ENCODE data around the gene SERPINB2.
"Not testable (repeated sequence)": the region's sequence is repeated elsewhere in the genome, so short reads cannot be mapped to it uniquely, and the experiment has no call there.

The SERPINB2 gene

DNA sequence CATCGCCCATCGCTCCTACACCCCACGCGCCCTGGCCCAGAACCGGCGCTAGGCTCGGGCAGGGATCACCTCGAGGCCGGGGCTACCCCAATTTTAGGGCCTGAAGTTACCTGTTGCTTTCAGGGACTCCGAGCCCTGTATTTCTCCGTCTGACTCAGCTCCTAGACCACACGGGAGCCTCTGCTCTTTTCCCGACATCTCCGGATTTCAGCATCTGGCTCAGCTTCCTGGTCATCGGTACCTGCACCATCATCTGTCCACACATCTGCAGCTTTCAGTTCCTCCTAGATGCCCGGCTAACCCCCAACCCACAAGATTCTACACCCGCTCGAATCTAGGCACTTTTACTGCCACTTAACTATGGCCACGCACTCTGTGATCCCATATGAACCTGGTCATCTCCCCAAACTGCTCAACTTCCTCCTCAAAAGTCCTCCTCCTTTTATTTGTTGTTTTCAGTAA is 49.5 kb downstream of the SERPINB2 start:
- DNase-seq (ENCODE audit: low read depth), result no peak

DNA sequence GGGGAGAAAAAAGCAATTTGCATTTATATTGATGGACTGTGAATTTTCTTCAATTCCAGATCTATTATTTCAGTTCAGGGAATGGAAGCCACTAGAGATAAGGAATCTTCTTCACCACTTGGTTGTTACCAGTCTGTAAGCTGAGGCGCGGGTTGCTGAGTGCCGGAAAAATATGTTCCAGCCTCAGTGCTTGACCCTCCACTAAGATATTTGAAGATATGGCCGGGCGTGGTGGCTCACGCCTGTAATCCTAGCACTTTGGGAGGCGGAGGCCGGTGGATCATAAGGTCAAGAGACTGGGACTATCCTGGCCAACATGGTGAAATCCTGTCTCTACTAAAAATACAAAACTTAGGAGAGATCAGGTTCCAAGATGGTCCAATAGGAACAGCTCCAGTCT is 52.5 kb downstream of the SERPINB2 start:
- DNase-seq (ENCODE audit: low read depth), result no peak

DNA sequence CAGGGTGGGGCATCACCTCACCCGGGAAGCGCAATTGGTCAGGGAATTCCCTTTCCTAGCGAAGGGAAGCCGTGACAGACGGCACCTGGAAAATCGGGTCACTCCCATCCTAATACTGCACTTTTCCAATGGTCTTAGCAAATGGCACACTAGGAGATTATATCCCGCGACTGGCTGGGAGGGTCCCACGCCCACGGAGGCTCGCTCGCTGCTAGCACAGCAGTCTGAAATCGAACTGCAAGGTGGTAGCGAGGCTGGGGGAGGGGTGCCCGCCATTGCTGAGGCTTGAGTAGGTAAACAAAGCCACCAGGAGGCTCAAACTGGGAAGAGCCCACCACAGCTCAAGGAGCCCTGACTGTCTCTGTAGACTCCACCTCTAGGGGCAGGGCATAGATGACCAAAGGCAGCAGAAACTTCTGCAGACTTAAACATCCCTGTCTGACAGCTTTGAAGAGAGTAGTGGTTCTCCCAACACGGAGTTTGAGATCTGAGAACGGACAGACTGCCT is 53.1 kb downstream of the SERPINB2 start:
- DNase-seq (ENCODE audit: low read depth), result not testable (repeated sequence)

DNA sequence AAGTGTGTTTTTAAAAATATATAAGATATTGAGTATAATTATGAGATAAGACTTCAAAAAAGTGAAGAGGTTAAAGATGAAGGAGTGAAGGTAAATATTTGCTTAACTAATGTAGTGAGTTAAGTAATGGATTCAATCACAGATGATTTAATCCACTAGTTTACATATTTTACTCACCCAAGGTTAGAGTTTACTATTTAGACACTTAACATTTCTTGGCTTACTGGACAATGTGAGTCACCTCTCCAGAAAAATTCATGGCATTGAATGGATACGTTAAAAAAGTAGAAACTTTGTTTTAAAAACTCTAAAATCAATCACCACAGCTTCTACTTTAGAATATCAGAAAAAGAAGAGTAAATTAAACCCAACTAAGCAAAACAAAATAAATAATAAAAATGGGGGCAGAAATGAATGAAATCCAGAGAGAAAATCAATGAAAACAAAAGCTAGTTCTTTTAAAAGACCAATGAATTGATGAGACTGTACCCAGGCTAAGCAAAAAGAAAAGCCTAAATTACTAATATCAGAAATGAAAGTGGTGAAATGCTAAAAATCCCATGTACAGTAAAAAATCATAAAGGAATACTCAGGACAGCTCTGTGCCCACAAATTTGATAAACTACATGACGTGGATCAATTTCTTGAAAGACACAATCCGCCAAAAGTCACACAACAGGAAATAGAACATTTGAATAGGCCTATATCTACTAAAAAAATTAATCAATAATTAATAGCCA is 59.7 kb downstream of the SERPINB2 start:
- DNase-seq (ENCODE audit: low read depth), result no peak

DNA sequence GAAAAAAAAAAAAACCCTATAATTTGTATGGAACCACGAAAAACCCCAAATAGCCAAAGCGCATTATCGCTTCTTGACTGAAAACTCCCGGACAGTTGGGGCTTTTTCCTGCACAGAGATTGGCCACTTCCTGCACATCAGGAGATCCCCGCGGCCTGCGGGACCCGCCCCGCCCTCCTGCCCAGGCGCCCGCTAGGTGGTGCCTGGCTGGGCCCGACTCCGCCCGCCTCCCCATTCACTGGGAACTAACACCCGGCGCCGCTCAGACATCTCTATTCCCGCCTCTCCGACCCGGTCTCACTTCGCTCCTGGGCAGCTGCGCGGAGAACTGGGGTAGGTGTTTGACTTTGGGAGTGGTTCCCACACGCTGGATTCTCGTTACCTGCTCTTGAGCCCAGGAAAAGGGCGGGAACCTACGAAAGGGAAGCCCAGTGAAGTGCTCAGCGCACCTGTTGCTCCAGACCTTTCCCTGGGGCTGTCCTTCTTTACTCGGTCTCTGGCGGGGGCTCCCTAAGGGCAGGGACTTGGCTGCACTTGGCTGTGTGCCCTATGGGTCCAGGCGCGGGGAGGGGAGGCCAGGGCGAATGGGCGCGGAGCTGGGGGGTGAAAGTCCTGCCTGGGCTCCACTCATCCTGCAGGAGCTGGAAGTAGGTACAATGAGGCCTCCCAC is 61.7 kb downstream of the SERPINB2 start, which contains the start of gene HMSD:
HMSD (plus strand) TSS at position 234 of the 670 bp plus-strand sequence. CDS start 4,155 bp downstream, outside the sequence.
- no peak for DNase-seq (ENCODE audit: low read depth)

DNA sequence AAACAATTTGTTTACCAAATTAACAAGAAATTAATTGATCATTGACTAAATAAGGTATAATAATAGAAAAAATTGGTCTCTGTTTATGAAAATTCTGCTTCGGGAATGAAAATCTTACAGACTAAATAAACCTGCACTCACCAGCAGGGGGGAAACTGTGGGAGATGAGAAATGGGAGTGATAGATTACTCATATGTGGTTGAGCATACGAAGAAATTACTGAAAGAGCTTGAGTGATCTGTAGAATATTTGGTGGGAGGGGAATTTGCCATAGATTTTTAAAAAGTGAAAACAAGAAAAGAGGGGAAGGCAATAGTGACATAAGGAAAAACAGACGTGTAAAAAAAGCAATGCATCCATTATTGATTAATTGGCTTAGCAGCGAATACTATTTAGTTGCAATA is 63.8 kb downstream of the SERPINB2 start:
- no peak for DNase-seq (ENCODE audit: low read depth)

Measured in fibroblast of gingiva (primary cell).